Loucy (cell line): ENCODE data around the gene C12orf60.

Experiments
- CTCF ChIP-seq: fragments of 200-600 bp; sonication (generic); conservative IDR thresholded peaks from 2 replicates; pipeline ENCODE4 v1.5.1; 2014; ENCODE audit warnings: mild to moderate bottlenecking, antibody characterized with exemption, low read length
- EZH2phosphoT487 ChIP-seq: fragments of 200-600 bp; IDR thresholded peaks from 2 replicates; pipeline ENCODE4 v1.6.1; 2018; ENCODE audit warnings: antibody characterized with exemption, mild to moderate bottlenecking, moderate library complexity, borderline replicate concordance

- TF ChIP-seq CTCF = no peak
- no peak for TF ChIP-seq EZH2phosphoT487
Observed at GRCh38 chr12:14834509-14834908, 31.0 kb downstream of the C12orf60 start.
